Measurements from ENCODE around the gene EIF4G3.

- TF ChIP-seq CTCF (IDR thresholded peaks at IDR 0.05; ENCODE audit: insufficient read depth, low read length, poor library complexity, severe bottlenecking) (no peak), EZH2phosphoT487 (conservative IDR thresholded peaks at IDR 0.05; ENCODE audit: low read length) (no peak)
Measured at GRCh38 chr1:21084111-21084810, 92.4 kb downstream of the EIF4G3 start.
